OCI-LY1 (cell line): Measurements from ENCODE around the gene KRT2.

Experiments
- EZH2 ChIP-seq: fragments of 200-600 bp; sonication (generic), shearing (Covaris generic); IDR thresholded peaks from 2 replicates; pipeline ENCODE4 v1.8.0; 2017; ENCODE audit warnings: borderline replicate concordance, mixed run types, mild to moderate bottlenecking, antibody characterized with exemption, low read length, moderate library complexity, mixed read lengths
- TF ChIP-seq, protein P1 (sequence below): fragments of 200-600 bp; sonication (generic), shearing (Covaris generic); IDR thresholded peaks from 2 replicates; pipeline ENCODE4 v1.5.1; 2017; ENCODE audit warnings: mild to moderate bottlenecking, antibody characterized with exemption, low read length, moderate library complexity, mixed read lengths

DNA sequence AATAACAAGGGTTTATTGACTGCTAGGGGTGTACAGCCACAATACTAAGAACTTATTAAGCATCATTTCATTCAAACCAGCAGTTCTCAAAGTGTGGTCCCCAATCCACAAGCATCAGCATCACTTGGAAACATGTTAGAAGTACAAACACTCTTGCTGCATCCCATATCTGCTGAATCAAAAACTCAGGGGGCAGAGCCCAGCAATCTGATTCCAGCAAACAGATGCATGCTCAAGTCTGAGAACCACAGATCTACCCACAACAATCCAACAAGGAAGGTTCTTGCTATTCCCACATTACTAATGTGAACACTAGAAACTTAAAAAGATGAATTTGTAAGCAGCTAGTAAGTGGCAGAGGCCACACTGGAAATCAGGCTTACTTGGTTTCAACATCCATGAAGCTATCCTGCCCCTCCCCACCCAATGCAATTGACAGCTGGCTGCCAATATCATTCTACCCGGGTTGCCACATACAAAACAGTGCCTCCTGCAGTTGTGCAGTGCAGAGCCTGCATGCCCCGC lies 45.1 kb upstream of the KRT2 start:
- TF ChIP-seq, protein P1, sequence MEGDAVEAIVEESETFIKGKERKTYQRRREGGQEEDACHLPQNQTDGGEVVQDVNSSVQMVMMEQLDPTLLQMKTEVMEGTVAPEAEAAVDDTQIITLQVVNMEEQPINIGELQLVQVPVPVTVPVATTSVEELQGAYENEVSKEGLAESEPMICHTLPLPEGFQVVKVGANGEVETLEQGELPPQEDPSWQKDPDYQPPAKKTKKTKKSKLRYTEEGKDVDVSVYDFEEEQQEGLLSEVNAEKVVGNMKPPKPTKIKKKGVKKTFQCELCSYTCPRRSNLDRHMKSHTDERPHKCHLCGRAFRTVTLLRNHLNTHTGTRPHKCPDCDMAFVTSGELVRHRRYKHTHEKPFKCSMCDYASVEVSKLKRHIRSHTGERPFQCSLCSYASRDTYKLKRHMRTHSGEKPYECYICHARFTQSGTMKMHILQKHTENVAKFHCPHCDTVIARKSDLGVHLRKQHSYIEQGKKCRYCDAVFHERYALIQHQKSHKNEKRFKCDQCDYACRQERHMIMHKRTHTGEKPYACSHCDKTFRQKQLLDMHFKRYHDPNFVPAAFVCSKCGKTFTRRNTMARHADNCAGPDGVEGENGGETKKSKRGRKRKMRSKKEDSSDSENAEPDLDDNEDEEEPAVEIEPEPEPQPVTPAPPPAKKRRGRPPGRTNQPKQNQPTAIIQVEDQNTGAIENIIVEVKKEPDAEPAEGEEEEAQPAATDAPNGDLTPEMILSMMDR, result peak; percentile 11; the same call in 1 of the 2 replicates
- TF ChIP-seq EZH2, result no peak
